GM19099 (cell line): ENCODE results near the gene ARHGAP28.

Experiments used
- POLR2A ChIP-seq: IDR thresholded peaks from 3 replicates; pipeline ENCODE4 v1.6.1; 2011; ENCODE audit warnings: low read depth; ENCODE audit not compliant: insufficient read length; ENCODE audit errors: extremely low read depth

Gene ARHGAP28

GRCh38 chr18:6746386-6746960 lies 17.0 kb downstream of the ARHGAP28 start:
- no peak for TF ChIP-seq POLR2A

- no peak for TF ChIP-seq POLR2A
These were observed 18.1 kb downstream of the ARHGAP28 start for GRCh38 chr18:6747646-6748045.

- no peak for TF ChIP-seq POLR2A
These were observed 18.7 kb downstream of the ARHGAP28 start for GRCh38 chr18:6748241-6748640.

- no peak for TF ChIP-seq POLR2A
These were observed 20.9 kb downstream of the ARHGAP28 start for GRCh38 chr18:6750411-6750810.

DNA sequence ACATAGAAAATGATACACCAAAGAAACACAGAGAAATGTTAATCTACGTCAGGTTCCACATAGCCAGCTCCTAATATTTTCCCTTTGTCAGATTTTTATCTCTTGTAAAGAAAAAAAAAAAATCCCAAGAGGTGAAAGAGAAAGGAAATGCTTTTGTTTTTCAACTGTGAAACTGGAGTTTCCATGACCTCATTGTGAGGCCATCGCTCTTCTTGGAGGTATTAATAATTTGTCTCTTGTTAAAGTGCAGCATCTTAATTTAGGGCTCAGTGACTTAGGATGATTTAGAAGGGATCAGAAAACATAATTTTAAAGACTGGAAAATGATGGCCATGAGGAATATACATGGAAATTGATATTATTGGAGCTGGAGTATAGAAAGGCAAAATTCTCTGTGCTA lies 21.7 kb downstream of the ARHGAP28 start:
- TF ChIP-seq POLR2A = no peak

- no peak for TF ChIP-seq POLR2A
These were observed 22.8 kb downstream of the ARHGAP28 start for GRCh38 chr18:6752202-6752860.

DNA sequence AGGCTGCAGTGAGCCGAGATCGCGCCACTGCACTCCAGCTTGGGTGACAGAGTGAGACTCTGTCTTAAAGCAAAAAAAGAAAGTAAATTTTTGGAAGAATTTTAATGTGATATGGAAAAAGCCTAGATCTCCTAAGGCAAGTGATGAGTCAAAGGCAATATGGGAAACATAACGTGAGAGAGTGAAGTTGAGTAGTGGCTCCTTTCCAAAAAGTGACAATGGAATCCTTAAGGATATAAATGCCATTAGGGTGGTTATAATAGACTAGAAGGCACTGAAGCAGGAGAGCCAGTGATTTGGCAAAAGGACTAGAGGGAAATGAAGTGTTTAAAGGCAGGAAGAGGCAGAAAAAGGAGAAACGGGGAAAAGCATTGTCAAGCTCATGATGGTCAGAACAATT lies 25.6 kb downstream of the ARHGAP28 start:
- TF ChIP-seq POLR2A = no peak

GRCh38 chr18:6757931-6758330 lies 28.4 kb downstream of the ARHGAP28 start:
- no peak for TF ChIP-seq POLR2A

- no peak for TF ChIP-seq POLR2A
These were observed 30.1 kb downstream of the ARHGAP28 start for GRCh38 chr18:6759579-6759978.

GRCh38 chr18:6763524-6763923 lies 34.0 kb downstream of the ARHGAP28 start:
- TF ChIP-seq POLR2A = no peak

GRCh38 chr18:6764382-6764781 lies 34.9 kb downstream of the ARHGAP28 start:
- no peak for TF ChIP-seq POLR2A

- TF ChIP-seq POLR2A = no peak
These were observed 44.3 kb downstream of the ARHGAP28 start for GRCh38 chr18:6773777-6774176.

GRCh38 chr18:6775237-6775636 lies 45.7 kb downstream of the ARHGAP28 start:
- TF ChIP-seq POLR2A = no peak

DNA sequence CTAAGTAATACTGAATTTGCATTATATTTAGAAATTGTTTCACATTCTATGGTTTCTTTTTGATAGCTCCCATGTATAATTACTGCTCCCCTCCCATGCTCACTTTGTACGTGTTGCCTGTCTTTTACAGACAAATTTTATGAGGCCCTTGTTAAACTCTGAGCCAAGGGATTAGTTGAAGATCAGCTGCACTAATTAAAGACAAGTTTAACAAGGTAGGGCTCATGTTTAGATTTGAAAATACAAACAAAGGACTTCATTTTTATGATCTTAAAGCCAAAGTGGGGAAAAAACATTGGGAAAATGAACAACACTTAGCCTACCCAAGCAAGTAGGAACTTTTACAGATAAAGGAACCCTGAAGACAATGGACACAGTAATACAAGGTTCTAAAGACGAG lies 46.2 kb downstream of the ARHGAP28 start:
- TF ChIP-seq POLR2A = no peak

- TF ChIP-seq POLR2A = no peak
These were observed 46.7 kb downstream of the ARHGAP28 start for GRCh38 chr18:6776188-6776587.

GRCh38 chr18:6777509-6777908 lies 48.0 kb downstream of the ARHGAP28 start:
- TF ChIP-seq POLR2A = no peak

- no peak for TF ChIP-seq POLR2A
These were observed 49.1 kb downstream of the ARHGAP28 start for GRCh38 chr18:6778459-6779247.

GRCh38 chr18:6781142-6781714 lies 51.7 kb downstream of the ARHGAP28 start:
- TF ChIP-seq POLR2A = no peak
